ENCODE measurements around the gene MEST.

DNA sequence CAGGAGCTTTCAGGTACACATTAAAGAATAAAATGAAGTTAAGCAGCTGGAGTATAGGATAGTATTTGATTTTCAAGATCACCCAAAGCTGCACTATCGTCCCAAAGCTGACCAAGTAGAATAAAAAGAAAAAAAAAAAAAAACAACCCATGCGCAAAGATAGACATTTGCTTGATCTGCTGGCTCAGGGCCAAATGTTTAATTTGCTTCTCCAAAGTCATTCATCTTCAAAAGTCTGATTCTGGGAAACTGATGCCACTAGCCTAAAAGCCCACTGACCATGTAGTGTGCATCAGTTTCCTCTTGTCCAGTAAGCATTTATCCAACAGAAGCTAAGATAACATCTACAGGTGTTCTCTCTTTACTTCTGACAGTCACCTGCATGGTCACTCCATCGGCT is 14.5 kb downstream of the MEST start:
- no peak for TF ChIP-seq JUND (IDR thresholded peaks at IDR 0.05)
- TF ChIP-seq, protein P1, sequence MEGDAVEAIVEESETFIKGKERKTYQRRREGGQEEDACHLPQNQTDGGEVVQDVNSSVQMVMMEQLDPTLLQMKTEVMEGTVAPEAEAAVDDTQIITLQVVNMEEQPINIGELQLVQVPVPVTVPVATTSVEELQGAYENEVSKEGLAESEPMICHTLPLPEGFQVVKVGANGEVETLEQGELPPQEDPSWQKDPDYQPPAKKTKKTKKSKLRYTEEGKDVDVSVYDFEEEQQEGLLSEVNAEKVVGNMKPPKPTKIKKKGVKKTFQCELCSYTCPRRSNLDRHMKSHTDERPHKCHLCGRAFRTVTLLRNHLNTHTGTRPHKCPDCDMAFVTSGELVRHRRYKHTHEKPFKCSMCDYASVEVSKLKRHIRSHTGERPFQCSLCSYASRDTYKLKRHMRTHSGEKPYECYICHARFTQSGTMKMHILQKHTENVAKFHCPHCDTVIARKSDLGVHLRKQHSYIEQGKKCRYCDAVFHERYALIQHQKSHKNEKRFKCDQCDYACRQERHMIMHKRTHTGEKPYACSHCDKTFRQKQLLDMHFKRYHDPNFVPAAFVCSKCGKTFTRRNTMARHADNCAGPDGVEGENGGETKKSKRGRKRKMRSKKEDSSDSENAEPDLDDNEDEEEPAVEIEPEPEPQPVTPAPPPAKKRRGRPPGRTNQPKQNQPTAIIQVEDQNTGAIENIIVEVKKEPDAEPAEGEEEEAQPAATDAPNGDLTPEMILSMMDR (IDR thresholded peaks at IDR 0.05 in 2 of 3, conservative IDR thresholded peaks at IDR 0.05 in 1 of 3; ENCODE audit: borderline replicate concordance in 1 of 3, insufficient read depth in 1 of 3, low read depth in 2 of 3, low read length in 2 of 3): no peak
- TF ChIP-seq, protein P2, sequence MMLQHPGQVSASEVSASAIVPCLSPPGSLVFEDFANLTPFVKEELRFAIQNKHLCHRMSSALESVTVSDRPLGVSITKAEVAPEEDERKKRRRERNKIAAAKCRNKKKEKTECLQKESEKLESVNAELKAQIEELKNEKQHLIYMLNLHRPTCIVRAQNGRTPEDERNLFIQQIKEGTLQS (IDR thresholded peaks at IDR 0.05): no peak
- no peak for TF ChIP-seq POLR2A (IDR thresholded peaks at IDR 0.05; ENCODE audit: borderline replicate concordance, extremely low read depth, insufficient read depth, insufficient read length)

Measured in HCT116 (cell line).